MCF 10A (cell line): Measurements from ENCODE around the gene CCDC88C. TPM values are rescaled to one million over a fixed set of nuclear protein-coding genes. Genes with fewer than 3 reads are reported as not detected.

Experiments used
- BruUV-seq: library from RNA; stranded (reverse); fragments of 400-500 nt; replicated peaks from 2 replicates; lab custom pipeline; 2021; lab: Mats Ljungman, UMichigan
- CTCF ChIA-PET: fragments of 300-600 bp; sonication (Branson Sonifier 250); formaldehyde crosslinking; extraction: SDS; loops from one replicate; lab custom pipeline; 2021; ENCODE audit warnings: antibody characterized with exemption, inconsistent platforms; lab: Yijun Ruan, JAX
- POLR2A ChIA-PET: fragments of 300-600, 350-650 bp; sonication (Branson Sonifier 250); formaldehyde crosslinking; extraction: SDS; loops from one replicate; lab custom pipeline; 2020; ENCODE audit warnings: antibody characterized with exemption, inconsistent platforms; lab: Yijun Ruan, JAX
- DNase-seq: peaks from one replicate; pipeline ENCODE4 v3.0.0-alpha.2; 2018; ENCODE audit not compliant: unreplicated experiment
- H3K27ac Mint-ChIP-seq: one replicate; pipeline ENCODE4 v1.8.0; 2022; ENCODE audit warnings: mild to moderate bottlenecking, low read depth, mixed read lengths; ENCODE audit not compliant: unreplicated experiment
- H3K27me3 Mint-ChIP-seq: one replicate; pipeline ENCODE4 v1.8.0; 2022; ENCODE audit warnings: mixed read lengths; ENCODE audit not compliant: insufficient read depth, unreplicated experiment
- H3K36me3 Mint-ChIP-seq: one replicate; pipeline ENCODE4 v1.8.0; 2022; ENCODE audit warnings: mild to moderate bottlenecking, moderate library complexity, mixed read lengths; ENCODE audit not compliant: insufficient read depth, unreplicated experiment
- H3K4me1 Mint-ChIP-seq: one replicate; pipeline ENCODE4 v1.8.0; 2022; ENCODE audit warnings: mixed read lengths; ENCODE audit not compliant: insufficient read depth, unreplicated experiment
- H3K4me3 Mint-ChIP-seq: one replicate; pipeline ENCODE4 v1.8.0; 2022; ENCODE audit warnings: mild to moderate bottlenecking, moderate library complexity, mixed read lengths; ENCODE audit not compliant: unreplicated experiment
- H3K9me3 Mint-ChIP-seq: one replicate; pipeline ENCODE4 v1.8.0; 2022; ENCODE audit warnings: mixed read lengths; ENCODE audit not compliant: unreplicated experiment
- intact Hi-C: fragments of 100-400 bp; cut with micrococcal nuclease; formaldehyde crosslinking; loops from 2 replicates; pipeline ENCODE4 v1.14.1; 2022
- total RNA-seq: library from RNA; stranded (reverse); gene quantifications from 2 replicates; pipeline ENCODE4 v1.2.3, GENCODE V29; 2022
- TF ChIP-seq, protein P1 (sequence below): fragments of 200-600 bp; IDR thresholded peaks from one replicate; pipeline ENCODE4 v1.8.0; 2022; ENCODE audit warnings: antibody characterized with exemption, mild to moderate bottlenecking; ENCODE audit not compliant: unreplicated experiment

The CCDC88C gene
- total RNA-seq, 1 experiment from 2014 or later, result 19.7 TPM

DNA sequence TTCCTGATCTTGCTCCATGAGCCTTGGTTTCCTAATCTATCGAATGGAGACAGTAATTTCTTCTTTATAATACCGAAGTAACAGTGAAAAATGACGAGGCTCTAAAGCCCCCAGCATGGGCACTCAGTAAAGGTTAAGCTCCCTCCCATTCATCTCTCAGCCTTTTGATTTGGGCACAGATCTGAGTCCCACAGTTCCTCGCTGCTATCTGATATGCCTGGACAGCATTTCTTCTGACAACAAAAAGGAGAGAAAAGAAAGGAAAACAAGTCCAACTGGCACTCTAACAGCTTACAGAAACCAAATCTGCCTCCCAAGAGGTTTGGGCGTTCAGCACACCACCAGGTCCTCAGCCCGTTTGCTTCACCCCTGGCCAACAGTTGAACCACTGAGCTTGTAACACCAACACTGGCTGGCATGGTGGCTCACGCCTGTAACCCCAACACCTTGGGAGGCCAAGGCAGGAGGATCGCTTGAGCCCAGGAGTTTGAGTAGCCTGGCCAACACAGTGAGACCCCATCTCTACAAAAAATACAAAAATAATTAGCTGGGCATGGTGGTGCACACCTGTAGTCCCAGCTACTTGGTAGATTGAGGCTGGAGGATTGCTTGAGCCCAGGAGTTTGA lies 19.5 kb downstream of the CCDC88C start:
- no peaks in the 10 kb centered on the region for H3K36me3 Mint-ChIP-seq
- H3K27ac Mint-ChIP-seq, result peak overlapping the region; percentile 99
- CTCF ChIA-PET, result interaction anchor here (0.9 to 2.3 kb wide), 6 partner anchors 9 to 74 kb away, joined by 4 to 16 read pairs (median 6); partner anchors contain the start of gene CCDC88C
- DNase-seq, result no peak
- H3K9me3 Mint-ChIP-seq, result no peaks in the 10 kb centered on the region
- peaks cover 35% of the 10 kb centered on the region for H3K4me1 Mint-ChIP-seq
- TF ChIP-seq, protein P1, sequence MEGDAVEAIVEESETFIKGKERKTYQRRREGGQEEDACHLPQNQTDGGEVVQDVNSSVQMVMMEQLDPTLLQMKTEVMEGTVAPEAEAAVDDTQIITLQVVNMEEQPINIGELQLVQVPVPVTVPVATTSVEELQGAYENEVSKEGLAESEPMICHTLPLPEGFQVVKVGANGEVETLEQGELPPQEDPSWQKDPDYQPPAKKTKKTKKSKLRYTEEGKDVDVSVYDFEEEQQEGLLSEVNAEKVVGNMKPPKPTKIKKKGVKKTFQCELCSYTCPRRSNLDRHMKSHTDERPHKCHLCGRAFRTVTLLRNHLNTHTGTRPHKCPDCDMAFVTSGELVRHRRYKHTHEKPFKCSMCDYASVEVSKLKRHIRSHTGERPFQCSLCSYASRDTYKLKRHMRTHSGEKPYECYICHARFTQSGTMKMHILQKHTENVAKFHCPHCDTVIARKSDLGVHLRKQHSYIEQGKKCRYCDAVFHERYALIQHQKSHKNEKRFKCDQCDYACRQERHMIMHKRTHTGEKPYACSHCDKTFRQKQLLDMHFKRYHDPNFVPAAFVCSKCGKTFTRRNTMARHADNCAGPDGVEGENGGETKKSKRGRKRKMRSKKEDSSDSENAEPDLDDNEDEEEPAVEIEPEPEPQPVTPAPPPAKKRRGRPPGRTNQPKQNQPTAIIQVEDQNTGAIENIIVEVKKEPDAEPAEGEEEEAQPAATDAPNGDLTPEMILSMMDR, result no peak
- H3K27me3 Mint-ChIP-seq, result no peaks in the 10 kb centered on the region
- POLR2A ChIA-PET, result interaction anchor here (0.7 to 1.7 kb wide), 5 partner anchors 17 to 36 kb away, joined by 3 to 6 read pairs (median 4); partner anchors contain the start of gene CCDC88C
- no TSS peak for BruUV-seq
- no peak overlapping the region for H3K4me3 Mint-ChIP-seq
- intact Hi-C loops, result no loop called here

DNA sequence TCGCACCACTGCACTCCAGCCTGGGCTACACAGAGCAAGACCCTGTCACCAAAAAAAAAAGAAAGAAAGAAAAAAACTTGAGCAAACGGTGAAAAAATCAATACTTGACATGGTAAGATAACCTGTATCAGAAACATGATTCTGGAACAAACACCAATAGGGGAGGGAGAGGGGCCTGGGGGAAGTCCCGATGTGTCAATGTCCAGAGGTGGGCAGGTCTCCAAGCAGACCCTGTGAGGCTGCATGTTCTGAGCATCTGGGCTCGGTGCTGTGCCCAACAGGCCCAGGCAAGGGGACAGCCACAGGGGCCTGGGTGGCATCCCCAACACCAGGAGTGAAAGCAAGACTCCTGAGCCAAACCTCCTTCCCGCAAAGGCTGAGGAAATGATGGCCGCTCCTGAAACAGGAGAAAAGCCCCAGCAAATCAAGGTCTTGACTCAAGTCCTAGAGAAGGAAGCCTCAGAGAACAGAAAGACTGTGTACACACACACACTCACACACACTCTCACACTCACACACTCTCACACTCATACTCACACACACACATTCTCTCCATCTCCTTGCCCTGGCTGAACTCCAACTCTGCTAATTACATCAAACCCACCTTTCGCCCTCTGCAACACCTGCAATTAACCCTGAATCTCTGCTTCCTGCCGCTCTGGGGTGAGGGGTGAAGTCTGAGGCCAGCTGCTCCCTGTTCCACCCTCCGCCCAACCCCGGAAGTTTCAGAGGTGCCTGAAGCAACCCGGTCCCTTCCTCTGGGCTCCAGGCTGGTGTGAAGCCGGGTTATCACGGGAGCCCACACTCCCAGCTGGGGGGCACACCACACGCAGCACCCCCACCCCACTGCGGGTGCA lies 20.4 kb downstream of the CCDC88C start:
- intact Hi-C loops, result no loop called here

GRCh38 chr14:91396013-91396660 lies 21.5 kb downstream of the CCDC88C start:
- BruUV-seq, result no TSS peak
- H3K9me3 Mint-ChIP-seq, result no peaks in the 10 kb centered on the region
- H3K4me1 Mint-ChIP-seq, result peaks cover 40% of the 10 kb centered on the region
- H3K27me3 Mint-ChIP-seq, result no peaks in the 10 kb centered on the region
- POLR2A ChIA-PET, result interaction anchor here (0.6 to 2.3 kb wide), 9 partner anchors 9 to 448 kb away, joined by 3 to 31 read pairs (median 7); partner anchors contain the start of genes CCDC88C and PPP4R3A
- peak overlapping the region; percentile 58 for H3K4me3 Mint-ChIP-seq
- CTCF ChIA-PET, result interaction anchor here (0.6 to 2.2 kb wide), 7 partner anchors 17 to 77 kb away, joined by 3 to 13 read pairs (median 6); no protein-coding TSS in a partner anchor
- peak overlapping the region; percentile 99 for H3K27ac Mint-ChIP-seq
- intact Hi-C loops, result no loop called here
- H3K36me3 Mint-ChIP-seq, result peaks cover 7% of the 10 kb centered on the region
- TF ChIP-seq, protein P1, result no peak
- peak; percentile 43 for DNase-seq

More for the DNA sequence above, 20.4 kb downstream of the CCDC88C start:
- H3K9me3 Mint-ChIP-seq, result no peaks in the 10 kb centered on the region
- BruUV-seq, result no TSS peak
- POLR2A ChIA-PET, result interaction anchor here (1.1 to 2.3 kb wide), 9 partner anchors 10 to 36 kb away, joined by 3 to 31 read pairs (median 7); partner anchors contain the start of gene CCDC88C
- peaks cover 36% of the 10 kb centered on the region for H3K4me1 Mint-ChIP-seq
- H3K36me3 Mint-ChIP-seq, result peaks cover 2% of the 10 kb centered on the region
- no peaks in the 10 kb centered on the region for H3K27me3 Mint-ChIP-seq
- H3K27ac Mint-ChIP-seq, result peak overlapping the region; percentile 99
- peak; percentile 13 for DNase-seq
- peak overlapping the region; percentile 47 for H3K4me3 Mint-ChIP-seq
- CTCF ChIA-PET, result interaction anchor here (0.9 to 2.3 kb wide), 10 partner anchors 9 to 74 kb away, joined by 3 to 16 read pairs (median 7); partner anchors contain the start of gene CCDC88C
- TF ChIP-seq, protein P1, result no peak
